Choroid plexus epithelial cell (primary cell): ENCODE results near the gene DRD4.
A peak's percentile ranks its signal among the peaks of the same experiment; 100 is the strongest.

Experiments
- DNase-seq: peaks from one replicate; pipeline ENCODE4 v3.0.0-alpha.2; 2010; ENCODE audit warnings: low read depth
- H3K4me3 ChIP-seq: 2 replicates; pipeline ENCODE4 v1.5.1; 2011; ENCODE audit warnings: low read depth, mild to moderate bottlenecking, control low read depth, low read length, moderate library complexity
- CTCF ChIP-seq: conservative IDR thresholded peaks from 2 replicates; pipeline ENCODE4 v1.5.1; 2011; ENCODE audit warnings: low read depth, mild to moderate bottlenecking, control low read depth, inconsistent platforms, low read length, moderate library complexity

Gene DRD4

GRCh38 chr11:636511-637332 is at the start of gene DRD4:
Gene DRD4, plus strand, starts transcription at chr11:637269. Its CDS starts 36 bp downstream, at chr11:637305.
- DNase-seq, result peak; percentile 39
- no peak for TF ChIP-seq CTCF
- peak within 1 kb of the TSS; percentile 24 for H3K4me3 ChIP-seq

DNA sequence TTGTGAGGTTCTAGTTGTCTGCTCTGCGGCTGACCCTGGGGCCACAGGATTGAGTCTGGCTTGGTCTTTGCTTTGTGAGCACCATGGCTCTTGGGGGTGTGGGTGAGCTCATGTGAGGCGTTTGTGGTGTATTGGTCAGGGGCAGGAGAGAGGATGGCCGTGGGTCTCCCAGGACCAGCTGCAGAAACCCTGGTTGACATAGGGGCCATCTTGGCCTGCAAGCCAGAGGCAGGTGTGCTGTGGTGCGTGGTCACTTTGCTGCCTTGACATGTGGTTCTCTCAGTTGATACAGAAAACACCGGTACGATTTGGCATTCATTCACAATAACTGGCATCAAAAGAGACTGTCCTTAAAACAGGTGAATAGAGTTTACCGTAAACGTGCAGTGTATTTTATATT is 49.5 kb upstream of the DRD4 start:
- TF ChIP-seq CTCF, result no peak
- no peak overlapping the region for H3K4me3 ChIP-seq
- no peak for DNase-seq

GRCh38 chr11:587978-588380 is 49.1 kb upstream of the DRD4 start:
- TF ChIP-seq CTCF, result no peak
- no peak overlapping the region for H3K4me3 ChIP-seq
- DNase-seq, result peak; percentile 93

DNA sequence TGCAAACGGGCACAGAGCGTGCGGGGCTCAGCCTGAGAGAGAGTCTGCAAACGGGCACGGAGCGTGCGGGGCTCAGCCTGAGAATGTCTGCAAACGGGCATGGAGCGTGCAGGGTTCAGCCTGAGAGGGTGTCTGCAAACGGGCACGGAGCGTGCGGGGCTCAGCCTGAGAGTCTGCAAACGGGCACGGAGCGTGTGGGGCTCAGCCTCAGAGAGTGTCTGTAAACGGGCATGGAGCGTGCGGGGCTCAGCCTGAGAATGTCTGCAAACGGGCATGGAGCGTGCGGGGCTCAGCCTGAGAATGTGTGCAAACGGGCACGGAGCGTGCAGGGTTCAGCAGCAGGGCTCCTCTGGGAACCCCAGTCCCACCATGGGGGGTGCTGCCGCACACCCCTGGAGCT is 47.3 kb upstream of the DRD4 start:
- no peak for DNase-seq
- TF ChIP-seq CTCF, result no peak
- no peak overlapping the region for H3K4me3 ChIP-seq

DNA sequence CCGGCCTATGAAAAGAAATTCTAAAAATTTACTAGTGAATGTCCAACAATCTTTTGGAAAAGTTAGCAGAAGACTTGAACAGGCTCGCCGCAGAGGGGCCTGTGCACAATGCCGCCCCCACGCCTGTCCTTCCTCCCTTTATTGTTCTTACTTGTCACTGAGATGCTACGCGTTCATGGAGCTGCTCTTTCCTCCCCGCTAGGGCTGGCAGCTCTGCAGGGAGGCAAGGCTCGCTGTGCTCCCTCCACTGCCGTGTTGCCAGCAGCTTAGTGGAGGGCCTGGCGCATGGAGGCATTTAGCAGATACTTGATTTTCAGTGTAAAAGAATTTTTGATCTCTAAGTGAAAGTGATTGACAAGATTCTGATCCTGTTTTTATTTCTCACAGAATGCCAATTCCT is 46.1 kb upstream of the DRD4 start:
- H3K4me3 ChIP-seq, result no peak overlapping the region
- DNase-seq, result no peak
- TF ChIP-seq CTCF, result no peak

DNA sequence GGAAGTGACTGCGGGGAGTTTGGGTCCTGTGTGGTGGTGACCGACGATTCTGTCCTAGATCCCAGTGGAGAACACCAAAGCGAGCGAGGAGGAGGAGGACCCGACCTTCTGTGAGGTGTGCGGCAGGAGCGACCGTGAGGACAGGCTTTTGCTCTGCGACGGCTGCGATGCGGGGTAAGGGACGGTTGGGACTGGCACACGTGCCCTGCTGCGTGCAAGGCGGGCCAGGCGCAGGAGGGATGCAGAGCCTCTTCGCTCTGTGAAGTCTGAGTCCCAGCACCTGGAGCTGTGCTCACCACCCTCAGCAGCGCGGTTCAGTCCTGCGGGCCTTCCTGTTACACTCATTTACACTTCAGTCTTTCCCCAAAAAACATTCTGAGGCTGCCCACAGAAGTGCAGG is 44.6 kb upstream of the DRD4 start:
- no peak for TF ChIP-seq CTCF
- DNase-seq, result no peak
- no peak overlapping the region for H3K4me3 ChIP-seq

DNA sequence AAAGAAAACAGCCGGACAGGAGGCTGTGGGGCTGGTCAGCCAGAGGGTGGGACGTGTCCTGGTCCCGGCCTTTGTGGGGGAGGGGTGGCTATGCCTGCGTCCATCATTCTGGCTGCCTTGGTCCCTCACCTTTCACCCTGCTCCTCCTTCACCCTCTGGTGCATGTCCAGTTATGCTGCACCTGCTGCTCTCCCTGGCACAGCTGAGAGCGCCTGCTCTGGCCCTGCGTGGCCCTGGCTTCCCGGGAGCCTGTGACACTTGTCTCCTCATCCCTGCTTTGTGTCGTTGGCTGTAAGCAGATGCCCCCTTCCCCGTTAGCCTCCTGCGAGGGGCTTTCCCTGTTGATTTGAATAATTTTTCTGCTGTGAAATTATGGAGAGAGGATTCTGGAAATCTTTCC is 44.2 kb upstream of the DRD4 start:
- no peak for TF ChIP-seq CTCF
- DNase-seq, result no peak
- H3K4me3 ChIP-seq, result no peak overlapping the region
